GM23338 (cell line): ENCODE data around the gene CBLN4.

Experiments used
- EZH2 ChIP-seq: fragments of 200-600 bp; sonication (generic); IDR thresholded peaks from one replicate; pipeline ENCODE4 v1.8.0; 2017; ENCODE audit warnings: antibody characterized with exemption, mild to moderate bottlenecking, low read depth; ENCODE audit not compliant: unreplicated experiment
- TF ChIP-seq, protein P1 (sequence below), 2 experiments: fragments of 200-600 bp in 1 of 2; sonication (generic) in 1 of 2; conservative IDR thresholded peaks; 2 replicates each; pipeline versions ENCODE4 v1.5.1 to v1.6.1; 2016 to 2017; ENCODE audit warnings: antibody characterized with exemption in 2 of 2, low read depth in 2 of 2, mild to moderate bottlenecking in 2 of 2, moderate library complexity in 1 of 2
- TF ChIP-seq, protein P2 (sequence below): IDR thresholded peaks from one replicate; pipeline ENCODE4 v1.6.1; 2018; ENCODE audit warnings: antibody characterized with exemption; ENCODE audit not compliant: unreplicated experiment
- TF ChIP-seq, protein P3 (sequence below): IDR thresholded peaks from 2 replicates; pipeline ENCODE4 v1.6.1; 2016; ENCODE audit warnings: antibody characterized with exemption

DNA sequence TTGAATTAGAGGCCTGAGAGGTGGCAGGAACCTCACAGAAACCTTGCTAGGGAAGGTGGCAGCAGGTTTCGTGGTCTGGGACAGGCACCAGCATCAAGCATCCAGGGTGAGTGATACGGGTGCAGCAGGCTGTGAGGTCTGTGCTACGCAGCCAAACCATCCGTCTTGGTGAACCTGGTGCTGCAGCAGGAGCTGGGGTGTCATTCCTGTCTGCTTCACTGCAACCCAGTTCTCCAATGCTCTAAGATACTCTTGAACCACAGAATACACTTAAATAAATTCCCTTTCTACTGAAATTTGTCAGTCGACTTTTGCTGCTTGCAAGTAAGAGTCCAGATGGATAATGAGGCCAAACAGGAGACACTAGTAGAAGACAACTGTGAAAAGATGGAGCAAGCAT, 9.7 kb upstream of the CBLN4 start:
- no peak for TF ChIP-seq EZH2
- TF ChIP-seq, protein P1, sequence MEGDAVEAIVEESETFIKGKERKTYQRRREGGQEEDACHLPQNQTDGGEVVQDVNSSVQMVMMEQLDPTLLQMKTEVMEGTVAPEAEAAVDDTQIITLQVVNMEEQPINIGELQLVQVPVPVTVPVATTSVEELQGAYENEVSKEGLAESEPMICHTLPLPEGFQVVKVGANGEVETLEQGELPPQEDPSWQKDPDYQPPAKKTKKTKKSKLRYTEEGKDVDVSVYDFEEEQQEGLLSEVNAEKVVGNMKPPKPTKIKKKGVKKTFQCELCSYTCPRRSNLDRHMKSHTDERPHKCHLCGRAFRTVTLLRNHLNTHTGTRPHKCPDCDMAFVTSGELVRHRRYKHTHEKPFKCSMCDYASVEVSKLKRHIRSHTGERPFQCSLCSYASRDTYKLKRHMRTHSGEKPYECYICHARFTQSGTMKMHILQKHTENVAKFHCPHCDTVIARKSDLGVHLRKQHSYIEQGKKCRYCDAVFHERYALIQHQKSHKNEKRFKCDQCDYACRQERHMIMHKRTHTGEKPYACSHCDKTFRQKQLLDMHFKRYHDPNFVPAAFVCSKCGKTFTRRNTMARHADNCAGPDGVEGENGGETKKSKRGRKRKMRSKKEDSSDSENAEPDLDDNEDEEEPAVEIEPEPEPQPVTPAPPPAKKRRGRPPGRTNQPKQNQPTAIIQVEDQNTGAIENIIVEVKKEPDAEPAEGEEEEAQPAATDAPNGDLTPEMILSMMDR (conservative IDR thresholded peaks at IDR 0.05; ENCODE audit: low read depth in 2 of 2) = no peak
- TF ChIP-seq, protein P2, sequence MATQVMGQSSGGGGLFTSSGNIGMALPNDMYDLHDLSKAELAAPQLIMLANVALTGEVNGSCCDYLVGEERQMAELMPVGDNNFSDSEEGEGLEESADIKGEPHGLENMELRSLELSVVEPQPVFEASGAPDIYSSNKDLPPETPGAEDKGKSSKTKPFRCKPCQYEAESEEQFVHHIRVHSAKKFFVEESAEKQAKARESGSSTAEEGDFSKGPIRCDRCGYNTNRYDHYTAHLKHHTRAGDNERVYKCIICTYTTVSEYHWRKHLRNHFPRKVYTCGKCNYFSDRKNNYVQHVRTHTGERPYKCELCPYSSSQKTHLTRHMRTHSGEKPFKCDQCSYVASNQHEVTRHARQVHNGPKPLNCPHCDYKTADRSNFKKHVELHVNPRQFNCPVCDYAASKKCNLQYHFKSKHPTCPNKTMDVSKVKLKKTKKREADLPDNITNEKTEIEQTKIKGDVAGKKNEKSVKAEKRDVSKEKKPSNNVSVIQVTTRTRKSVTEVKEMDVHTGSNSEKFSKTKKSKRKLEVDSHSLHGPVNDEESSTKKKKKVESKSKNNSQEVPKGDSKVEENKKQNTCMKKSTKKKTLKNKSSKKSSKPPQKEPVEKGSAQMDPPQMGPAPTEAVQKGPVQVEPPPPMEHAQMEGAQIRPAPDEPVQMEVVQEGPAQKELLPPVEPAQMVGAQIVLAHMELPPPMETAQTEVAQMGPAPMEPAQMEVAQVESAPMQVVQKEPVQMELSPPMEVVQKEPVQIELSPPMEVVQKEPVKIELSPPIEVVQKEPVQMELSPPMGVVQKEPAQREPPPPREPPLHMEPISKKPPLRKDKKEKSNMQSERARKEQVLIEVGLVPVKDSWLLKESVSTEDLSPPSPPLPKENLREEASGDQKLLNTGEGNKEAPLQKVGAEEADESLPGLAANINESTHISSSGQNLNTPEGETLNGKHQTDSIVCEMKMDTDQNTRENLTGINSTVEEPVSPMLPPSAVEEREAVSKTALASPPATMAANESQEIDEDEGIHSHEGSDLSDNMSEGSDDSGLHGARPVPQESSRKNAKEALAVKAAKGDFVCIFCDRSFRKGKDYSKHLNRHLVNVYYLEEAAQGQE = no peak
- TF ChIP-seq, protein P3, sequence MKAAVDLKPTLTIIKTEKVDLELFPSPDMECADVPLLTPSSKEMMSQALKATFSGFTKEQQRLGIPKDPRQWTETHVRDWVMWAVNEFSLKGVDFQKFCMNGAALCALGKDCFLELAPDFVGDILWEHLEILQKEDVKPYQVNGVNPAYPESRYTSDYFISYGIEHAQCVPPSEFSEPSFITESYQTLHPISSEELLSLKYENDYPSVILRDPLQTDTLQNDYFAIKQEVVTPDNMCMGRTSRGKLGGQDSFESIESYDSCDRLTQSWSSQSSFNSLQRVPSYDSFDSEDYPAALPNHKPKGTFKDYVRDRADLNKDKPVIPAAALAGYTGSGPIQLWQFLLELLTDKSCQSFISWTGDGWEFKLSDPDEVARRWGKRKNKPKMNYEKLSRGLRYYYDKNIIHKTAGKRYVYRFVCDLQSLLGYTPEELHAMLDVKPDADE = no peak
